Choroid plexus epithelial cell (primary cell): Measurements from ENCODE around the gene PTBP3.
"Not testable (repeated sequence)": the region's sequence is repeated elsewhere in the genome, so short reads cannot be mapped to it uniquely, and the experiment has no call there.

Source experiments
- DNase-seq: peaks from one replicate; pipeline ENCODE4 v3.0.0-alpha.2; 2010; ENCODE audit warnings: low read depth
- H3K4me3 ChIP-seq: 2 replicates; pipeline ENCODE4 v1.5.1; 2011; ENCODE audit warnings: low read depth, mild to moderate bottlenecking, control low read depth, low read length, moderate library complexity
- CTCF ChIP-seq: conservative IDR thresholded peaks from 2 replicates; pipeline ENCODE4 v1.5.1; 2011; ENCODE audit warnings: low read depth, mild to moderate bottlenecking, control low read depth, inconsistent platforms, low read length, moderate library complexity

PTBP3 gene

GRCh38 chr9:112367465-112367864 is 34.0 kb upstream of the PTBP3 start:
- no peak for DNase-seq
- TF ChIP-seq CTCF, result no peak
- H3K4me3 ChIP-seq, result no peak overlapping the region

GRCh38 chr9:112366591-112366990 is 33.2 kb upstream of the PTBP3 start:
- no peak overlapping the region for H3K4me3 ChIP-seq
- TF ChIP-seq CTCF, result peak; percentile 55
- DNase-seq, result no peak

GRCh38 chr9:112365257-112365656 is 31.8 kb upstream of the PTBP3 start:
- DNase-seq, H3K4me3 ChIP-seq: not testable (repeated sequence)

- TF ChIP-seq CTCF, result no peak
Measured at GRCh38 chr9:112364761-112365160, 31.3 kb upstream of the PTBP3 start.

GRCh38 chr9:112361601-112362000 is 28.2 kb upstream of the PTBP3 start:
- no peak overlapping the region for H3K4me3 ChIP-seq
- peak; percentile 66 for DNase-seq
- peak; percentile 38 for TF ChIP-seq CTCF

More at GRCh38 chr9:112364761-112365160, 31.3 kb upstream of the PTBP3 start:
- H3K4me3 ChIP-seq, result no peak overlapping the region
- no peak for DNase-seq

GRCh38 chr9:112360047-112360804 is 26.8 kb upstream of the PTBP3 start:
- no peak for TF ChIP-seq CTCF
- no peak overlapping the region for H3K4me3 ChIP-seq
- DNase-seq, result peak; percentile 42

- H3K4me3 ChIP-seq, result no peak overlapping the region
- TF ChIP-seq CTCF, result no peak
- no peak for DNase-seq
Measured at GRCh38 chr9:112355427-112355897, 22.0 kb upstream of the PTBP3 start.
